Activated naive CD4-positive, alpha-beta T cell treated with anti-CD3 and anti-CD28 coated beads, Interleukin-2, amount 50 U/mL, for 72 hours (primary cell): ENCODE results near the gene DOCK3. TPM values are rescaled to one million over a fixed set of nuclear protein-coding genes. Genes with fewer than 3 reads are reported as not detected.
A peak's percentile ranks its signal among the peaks of the same experiment; 100 is the strongest.
"Not testable (repeated sequence)": the region's sequence is repeated elsewhere in the genome, so short reads cannot be mapped to it uniquely, and the experiment has no call there.

Source experiments
- ATAC-seq, 2 donors: fragments of 150-1000 bp; cut with Tn5 transposase; 2 replicates each; pipeline ENCODE4 v1.10.0; 2021; ENCODE audit warnings: mild to moderate bottlenecking in 2 of 2, moderate library complexity in 2 of 2
- DNase-seq, 2 donors: peaks; one replicate each; pipeline ENCODE4 v3.0.0; 2021 to 2022; ENCODE audit warnings: low spot score in 2 of 2
- H3K27ac Mint-ChIP-seq, 2 donors: one replicate each; pipeline ENCODE4 v1.8.0; 2022; ENCODE audit warnings: mild to moderate bottlenecking in 2 of 2, mixed read lengths in 2 of 2
- H3K36me3 Mint-ChIP-seq, 2 donors: one replicate each; pipeline ENCODE4 v1.8.0; 2022; ENCODE audit warnings: mixed read lengths in 2 of 2
- H3K9me3 Mint-ChIP-seq, 2 donors: one replicate each; pipeline ENCODE4 v1.8.0; 2022; ENCODE audit warnings: mixed read lengths in 2 of 2
- total RNA-seq, 2 donors: library from RNA; stranded (reverse); gene quantifications; one replicate each; pipeline ENCODE4 v1.2.3, GENCODE V29; 2022

The DOCK3 gene
- total RNA-seq, 2 donors from 2014 or later: 4.1 to 4.8 TPM

- ATAC-seq, DNase-seq, H3K9me3 Mint-ChIP-seq, H3K36me3 Mint-ChIP-seq, H3K27ac Mint-ChIP-seq: not testable (repeated sequence)
Observed at GRCh38 chr3:51368276-51368675, 693.5 kb downstream of the DOCK3 start.

GRCh38 chr3:51371943-51372557, 697.3 kb downstream of the DOCK3 start:
- H3K27ac Mint-ChIP-seq: no peak overlapping the region
- peak; percentile 37 to 74 for DNase-seq
- ATAC-seq: peak; percentile 52 to 79
- H3K36me3 Mint-ChIP-seq: peaks cover 0 to 4% of the 10 kb centered on the region in 2 donors
- no peaks in the 10 kb centered on the region for H3K9me3 Mint-ChIP-seq

- no peaks in the 10 kb centered on the region for H3K9me3 Mint-ChIP-seq
- H3K27ac Mint-ChIP-seq: no peak overlapping the region
- ATAC-seq (no peak), DNase-seq (no peak)
- H3K36me3 Mint-ChIP-seq: no peaks in the 10 kb centered on the region
Observed at GRCh38 chr3:51373658-51374421, 699.1 kb downstream of the DOCK3 start.

GRCh38 chr3:51374456-51374855, 699.7 kb downstream of the DOCK3 start:
- ATAC-seq: no peak
- H3K36me3 Mint-ChIP-seq: no peaks in the 10 kb centered on the region
- H3K9me3 Mint-ChIP-seq: no peaks in the 10 kb centered on the region
- peak in 1 of 2 donors; percentile 31 for DNase-seq
- no peak overlapping the region for H3K27ac Mint-ChIP-seq

- Mint-ChIP-seq H3K27ac (peak overlapping the region in 1 of 2 donors; percentile 89), H3K9me3 (no peaks in the 10 kb centered on the region), H3K36me3 (no peaks in the 10 kb centered on the region)
- ATAC-seq: no peak
- no peak for DNase-seq
Observed at GRCh38 chr3:51375136-51375535, 700.4 kb downstream of the DOCK3 start.

- Mint-ChIP-seq H3K9me3 (no peaks in the 10 kb centered on the region), H3K27ac (no peak overlapping the region), H3K36me3 (no peaks in the 10 kb centered on the region)
- DNase-seq (peak in 1 of 2 donors; percentile 33), ATAC-seq (no peak)
Observed at GRCh38 chr3:51375571-51375970, 700.8 kb downstream of the DOCK3 start.

GRCh38 chr3:51378065-51378464, 703.3 kb downstream of the DOCK3 start:
- Mint-ChIP-seq H3K27ac (no peak overlapping the region), H3K36me3 (no peaks in the 10 kb centered on the region), H3K9me3 (no peaks in the 10 kb centered on the region)
- DNase-seq (peak in 1 of 2 donors; percentile 34), ATAC-seq (no peak)

GRCh38 chr3:51378726-51379125, 704.0 kb downstream of the DOCK3 start:
- no peaks in the 10 kb centered on the region for H3K9me3 Mint-ChIP-seq
- peaks cover 0 to under 1% of the 10 kb centered on the region in 2 donors for H3K36me3 Mint-ChIP-seq
- no peak for ATAC-seq
- DNase-seq: no peak
- peak overlapping the region; percentile 69 to 73 for H3K27ac Mint-ChIP-seq

GRCh38 chr3:51379301-51379700, 704.6 kb downstream of the DOCK3 start:
- no peak for ATAC-seq
- H3K9me3 Mint-ChIP-seq: no peaks in the 10 kb centered on the region

GRCh38 chr3:51379746-51380455, 705.2 kb downstream of the DOCK3 start:
- ATAC-seq (no peak), DNase-seq (peak in 1 of 2 donors; percentile 44)
- Mint-ChIP-seq H3K36me3 (peaks cover 12% of the 10 kb centered on the region in 2 donors), H3K9me3 (no peaks in the 10 kb centered on the region), H3K27ac (peak overlapping the region in 1 of 2 donors; percentile 73)

More at GRCh38 chr3:51379301-51379700, 704.6 kb downstream of the DOCK3 start:
- DNase-seq: peak in 1 of 2 donors; percentile 45
- Mint-ChIP-seq H3K27ac (peak overlapping the region; percentile 69 to 73), H3K36me3 (peaks cover 6% of the 10 kb centered on the region in 2 donors)

- DNase-seq: no peak
- Mint-ChIP-seq H3K36me3 (peaks cover 16 to 18% of the 10 kb centered on the region in 2 donors), H3K27ac (no peak overlapping the region), H3K9me3 (no peaks in the 10 kb centered on the region)
- ATAC-seq: no peak
Observed at GRCh38 chr3:51380601-51381332, 706.0 kb downstream of the DOCK3 start.

- H3K27ac Mint-ChIP-seq: no peak overlapping the region
- peaks cover 22 to 24% of the 10 kb centered on the region in 2 donors for H3K36me3 Mint-ChIP-seq
- ATAC-seq (no peak), DNase-seq (peak in 1 of 2 donors; percentile 54)
- H3K9me3 Mint-ChIP-seq: no peaks in the 10 kb centered on the region
Observed at GRCh38 chr3:51381333-51381705, 706.6 kb downstream of the DOCK3 start.

GRCh38 chr3:51382076-51382745, 707.5 kb downstream of the DOCK3 start:
- ATAC-seq: no peak
- no peak for DNase-seq
- Mint-ChIP-seq H3K27ac (peak overlapping the region in 1 of 2 donors; percentile 79), H3K9me3 (no peaks in the 10 kb centered on the region), H3K36me3 (peaks cover 25 to 28% of the 10 kb centered on the region in 2 donors)

GRCh38 chr3:51382947-51383578, 708.3 kb downstream of the DOCK3 start:
- Mint-ChIP-seq H3K36me3 (peaks cover 31 to 34% of the 10 kb centered on the region in 2 donors), H3K9me3 (no peaks in the 10 kb centered on the region), H3K27ac (peak overlapping the region in 1 of 2 donors; percentile 99)
- DNase-seq: no peak
- ATAC-seq: no peak

- H3K36me3 Mint-ChIP-seq: peaks cover 31 to 37% of the 10 kb centered on the region in 2 donors
- H3K27ac Mint-ChIP-seq: peak overlapping the region; percentile 99
- no peaks in the 10 kb centered on the region for H3K9me3 Mint-ChIP-seq
- DNase-seq (peak in 1 of 2 donors; percentile 64), ATAC-seq (peak; percentile 4 to 13)
Observed at GRCh38 chr3:51384055-51384725, 709.5 kb downstream of the DOCK3 start.
